ENCODE measurements around the gene FZR1.

FZR1 gene

DNA sequence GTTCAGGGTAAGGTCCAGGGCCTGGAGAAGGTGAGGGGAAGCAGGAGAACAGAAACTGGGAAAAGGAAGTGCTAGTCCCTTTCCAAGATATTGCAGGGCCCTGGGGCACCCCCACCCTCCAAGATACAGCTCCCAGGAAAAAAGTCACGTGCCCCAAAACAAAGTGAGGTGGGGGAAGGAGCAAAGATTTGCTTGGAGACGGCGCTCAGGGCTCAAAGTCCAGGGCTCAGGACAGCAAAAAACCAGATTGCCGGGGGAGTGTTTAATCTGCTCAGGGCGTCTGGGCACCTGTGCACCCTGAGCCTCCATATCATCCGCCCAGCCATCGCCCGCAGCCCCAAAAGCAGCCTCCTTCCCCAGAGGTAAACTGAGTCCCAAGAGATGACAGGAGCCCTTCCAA, 32.1 kb upstream of the FZR1 start:
- DNase-seq: no peak

DNA sequence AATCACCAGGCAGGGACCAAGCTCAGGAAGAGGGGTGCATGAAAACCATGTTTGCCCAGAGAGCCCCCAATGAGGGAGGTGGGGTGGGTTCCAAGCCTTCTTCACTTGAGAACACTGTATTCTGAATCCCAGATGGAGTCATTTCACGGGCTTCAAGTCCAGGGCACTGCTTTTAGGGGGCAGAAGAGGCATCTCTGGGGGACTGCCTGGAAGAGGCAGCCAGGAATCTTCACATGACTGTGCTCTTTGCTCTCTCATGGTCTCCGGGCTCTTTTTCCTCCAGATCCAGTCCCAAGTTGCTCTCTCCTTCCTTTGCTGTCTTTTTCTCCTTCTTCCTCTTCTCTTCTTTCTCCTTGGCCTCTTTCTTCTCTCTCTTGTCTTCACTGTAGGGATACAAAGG, 31.5 kb upstream of the FZR1 start:
- no peak for DNase-seq

DNA sequence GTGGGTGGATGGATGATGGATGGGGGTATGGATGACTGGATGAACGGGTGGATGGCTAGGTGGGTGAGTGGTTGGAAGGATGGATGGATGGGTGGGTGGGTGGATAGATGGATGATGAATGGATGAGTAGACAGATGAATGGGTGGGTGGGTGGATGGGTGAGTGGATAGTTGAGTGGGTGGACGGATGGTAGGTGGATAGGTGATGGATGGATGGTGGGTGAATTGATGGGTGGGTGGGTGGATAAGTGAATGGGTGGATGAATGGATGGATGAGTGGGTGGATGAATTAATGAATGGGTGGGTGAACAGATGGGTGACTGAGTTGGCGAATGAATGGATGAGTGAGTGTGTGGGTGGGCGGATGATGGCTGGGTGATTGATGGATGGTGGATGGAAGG, 30.7 kb upstream of the FZR1 start:
- DNase-seq: no peak

DNA sequence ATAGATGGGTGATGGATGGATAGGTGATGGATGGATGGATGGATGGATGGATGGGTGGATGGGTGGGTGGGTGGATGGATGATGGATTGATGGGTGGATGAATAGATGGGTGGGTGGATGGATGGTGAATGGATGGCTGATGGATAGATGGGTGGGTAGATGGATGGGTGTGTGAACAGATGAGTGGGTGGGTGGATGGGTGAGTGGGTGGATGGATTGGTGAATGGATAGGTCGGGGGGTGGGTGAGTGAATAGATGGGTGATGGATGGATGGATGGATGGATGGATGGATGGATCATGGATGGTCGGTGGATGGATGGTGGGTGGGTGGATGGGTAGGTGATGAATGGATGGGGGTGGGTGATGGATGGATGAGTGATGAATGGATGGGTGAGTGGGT, 29.3 kb upstream of the FZR1 start:
- DNase-seq: no peak

DNA sequence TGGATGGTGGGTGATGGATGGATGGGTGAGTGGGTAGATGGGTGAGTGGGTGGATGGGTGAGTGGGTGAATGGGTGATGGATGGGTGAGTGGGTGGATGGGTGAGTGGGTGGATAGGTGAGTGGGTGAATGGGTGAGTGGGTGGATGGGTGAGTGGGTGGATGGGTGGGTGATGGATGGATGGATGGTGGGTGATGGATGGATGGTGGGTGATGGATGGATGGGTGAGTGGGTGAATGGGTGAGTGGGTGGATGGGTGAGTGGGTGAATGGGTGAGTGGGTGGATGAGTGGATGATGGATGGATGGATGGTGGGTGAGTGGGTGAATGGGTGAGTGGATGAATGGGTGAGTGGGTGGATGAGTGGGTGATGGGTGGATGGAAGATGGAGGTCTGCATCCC, 28.6 kb upstream of the FZR1 start:
- DNase-seq: no peak

DNA sequence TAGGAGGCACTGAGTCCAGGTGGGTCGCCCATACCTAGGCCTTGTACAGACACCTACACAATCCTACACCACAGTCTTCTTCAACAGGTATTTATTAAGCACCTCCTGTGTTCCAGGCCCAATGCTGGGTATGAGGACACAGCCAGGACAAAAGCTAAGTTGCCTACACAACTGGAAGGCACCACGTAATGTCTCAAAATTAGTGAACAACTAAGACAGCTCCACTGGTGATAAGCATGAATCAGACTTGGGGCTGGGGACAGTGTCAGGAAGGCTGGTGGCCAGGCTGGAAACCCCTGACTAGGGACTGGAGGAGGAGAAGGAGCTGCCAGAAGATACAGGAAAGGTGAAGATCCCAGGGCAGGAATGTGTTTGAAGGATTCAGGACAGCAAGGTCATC, 28.2 kb upstream of the FZR1 start:
- DNase-seq: no peak

DNA sequence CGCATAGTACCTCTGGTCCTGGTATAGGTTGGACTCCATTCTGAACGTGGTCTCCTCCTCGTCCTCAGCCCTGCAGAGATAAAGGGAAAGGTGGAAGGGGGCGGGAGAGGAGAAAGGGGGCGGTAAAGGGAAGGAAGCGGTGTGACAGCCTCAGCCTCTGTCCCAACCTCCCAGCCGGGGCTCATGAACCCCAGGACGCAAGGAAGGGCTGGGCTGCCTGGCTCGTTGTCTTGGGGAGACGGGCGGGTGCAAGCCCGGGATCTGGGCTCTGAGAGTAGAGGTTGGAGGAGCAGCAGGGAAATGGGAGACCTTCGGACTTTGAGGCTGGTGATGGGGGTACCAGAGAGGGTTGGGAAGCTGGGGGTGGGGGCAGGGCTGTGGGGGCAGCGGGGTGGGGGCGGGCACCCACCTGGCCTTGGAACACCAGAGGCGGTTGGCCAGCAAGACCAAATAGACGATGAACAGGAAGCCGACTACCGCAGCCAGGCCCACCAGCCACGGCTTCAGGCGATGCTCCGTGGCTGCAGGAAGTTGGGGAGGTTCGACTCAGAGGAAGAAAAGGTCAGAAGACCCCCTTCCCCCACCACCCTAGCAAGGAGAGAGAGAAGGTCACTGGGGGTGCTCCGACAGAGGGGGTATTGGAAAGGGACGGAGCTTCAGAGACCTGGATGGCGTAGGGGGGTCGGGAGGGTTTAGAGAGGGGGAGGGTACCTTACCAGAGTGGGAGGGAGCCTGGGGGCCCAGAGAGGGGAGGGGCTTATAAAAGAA, 27.5 kb upstream of the FZR1 start:
- peak in 1 of 2 donors; percentile 6 for DNase-seq

DNA sequence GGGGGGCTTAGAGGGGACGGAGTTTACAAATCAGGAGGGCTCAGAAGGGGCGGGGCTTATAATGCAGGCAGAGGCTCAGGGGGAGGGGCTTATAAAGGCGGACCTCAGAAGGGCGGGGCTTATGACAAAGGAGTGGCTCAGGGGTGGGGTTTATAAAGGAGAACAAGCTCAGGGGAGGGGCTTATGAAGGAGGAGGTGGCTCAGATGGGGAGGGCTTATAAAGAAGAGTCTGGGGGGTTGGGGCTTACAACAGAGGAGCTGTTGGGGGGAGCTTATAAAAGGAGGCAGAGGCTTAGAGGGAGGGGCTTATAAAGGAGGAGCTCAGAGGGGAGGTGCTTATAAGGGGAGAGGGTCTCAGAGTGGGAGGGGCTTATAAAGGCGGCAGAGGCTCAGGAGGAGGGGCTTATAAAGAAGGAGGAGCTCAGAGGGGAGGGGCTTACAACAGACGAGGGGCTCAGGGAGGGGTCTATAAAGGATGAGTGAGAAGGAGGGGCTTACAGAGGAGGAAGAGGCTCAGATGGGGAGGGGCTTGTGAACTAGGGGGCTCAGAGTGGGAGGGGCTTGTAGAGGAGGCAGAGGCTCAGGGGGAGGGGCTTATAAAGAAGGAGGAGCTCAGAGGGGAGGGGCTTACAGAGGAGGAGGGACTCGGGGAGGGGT, 26.8 kb upstream of the FZR1 start:
- DNase-seq: peak; percentile 60 to 65

DNA sequence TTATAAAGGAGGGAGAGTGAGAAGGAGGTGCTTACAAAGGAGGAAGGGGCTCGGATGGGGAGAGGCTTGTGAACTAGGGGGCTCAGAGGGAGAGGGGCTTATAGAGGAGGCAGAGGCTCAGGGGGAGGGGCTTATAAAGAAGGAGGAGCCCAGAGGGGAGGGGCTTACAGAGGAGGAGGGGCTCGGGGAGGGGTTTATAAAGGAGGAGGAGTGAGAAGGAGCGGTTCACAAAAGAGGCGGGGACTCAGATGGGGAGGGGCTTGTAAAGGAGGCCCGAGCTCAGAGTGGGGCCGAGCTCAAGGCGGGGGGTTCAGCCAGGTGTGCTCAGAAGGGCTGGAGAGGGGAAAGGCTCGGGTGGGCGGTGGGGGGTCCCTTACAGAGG, 26.3 kb upstream of the FZR1 start:
- DNase-seq: no peak

DNA sequence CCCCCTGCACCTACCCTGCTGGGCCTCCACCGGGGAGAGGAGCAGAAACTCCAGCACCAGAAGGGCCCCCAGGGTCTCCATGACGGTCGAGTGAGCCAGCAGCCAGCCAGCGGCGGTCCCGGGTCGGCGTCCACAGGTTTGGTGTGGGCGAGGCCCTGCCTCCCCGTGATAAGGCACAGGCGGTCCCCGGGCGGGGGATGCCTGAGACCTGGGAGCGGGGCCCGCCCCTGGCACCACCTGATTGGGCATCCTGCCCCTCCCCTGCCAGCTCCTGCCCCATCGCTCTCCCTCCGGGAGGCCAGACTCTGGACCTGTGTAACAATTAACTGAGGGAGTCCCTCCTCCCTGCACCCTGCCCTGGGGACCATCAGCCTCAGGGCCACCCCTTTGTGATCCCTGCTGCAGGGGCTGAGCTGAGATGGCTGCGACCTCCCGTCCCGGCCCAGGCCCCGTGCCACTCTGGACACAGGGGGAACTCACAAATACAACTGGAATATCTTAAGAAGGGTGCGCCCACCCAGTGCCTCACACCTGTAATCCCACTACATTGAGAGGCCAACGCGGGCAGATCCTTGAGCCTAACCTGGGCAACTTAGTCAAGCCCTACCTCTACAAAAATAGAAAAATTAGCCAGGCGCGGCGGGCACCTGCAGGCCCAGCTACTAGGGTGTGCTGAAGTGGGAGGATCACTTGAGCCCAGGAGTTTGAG, 25.6 kb upstream of the FZR1 start, which contains the start of gene SMIM24:
TSS of gene SMIM24 (minus strand) at position 143 of the 709 bp plus-strand sequence. CDS start at position 81, 62 bp downstream.
- DNase-seq: no peak

DNA sequence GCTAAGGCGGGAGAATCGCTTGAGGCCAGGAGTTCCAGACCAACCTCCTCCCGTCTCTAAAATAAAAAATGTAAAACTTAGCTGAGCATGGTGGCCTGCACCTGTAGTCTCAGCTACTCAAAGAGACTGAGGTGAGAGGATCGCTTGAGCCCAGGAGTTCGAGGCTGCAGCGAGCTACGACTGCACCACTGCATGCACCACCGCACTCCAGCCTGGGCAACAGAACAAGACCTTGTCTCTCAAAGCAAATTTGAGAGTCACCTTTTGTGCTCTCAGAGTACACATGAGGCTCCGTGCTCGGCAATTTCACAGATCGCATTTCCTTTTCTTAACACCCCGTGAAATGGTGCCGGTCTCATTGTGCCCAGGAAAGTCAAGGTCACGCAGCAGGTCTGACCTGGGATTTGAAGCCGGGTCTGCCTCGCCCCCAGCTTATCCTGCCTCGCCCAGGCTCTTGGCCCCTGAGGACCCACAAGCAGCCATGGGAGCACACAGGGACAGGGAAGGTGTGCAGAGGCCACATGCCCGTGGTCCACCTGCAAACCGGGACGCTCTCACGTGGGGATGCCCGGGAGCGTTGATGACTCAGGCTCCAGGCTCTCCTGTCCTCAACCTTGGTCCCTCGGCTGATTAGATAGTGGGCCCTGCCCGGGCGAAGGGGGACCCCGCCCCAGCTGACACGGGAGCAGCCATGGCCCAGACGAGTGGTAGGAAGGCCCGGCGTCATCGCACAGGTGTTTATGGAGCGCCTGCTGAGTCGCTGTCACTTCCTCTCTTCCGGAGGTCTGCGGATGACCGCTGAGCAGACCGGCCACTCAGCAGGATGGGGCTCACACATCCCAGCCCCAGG, 24.6 kb upstream of the FZR1 start:
- DNase-seq: no peak

DNA sequence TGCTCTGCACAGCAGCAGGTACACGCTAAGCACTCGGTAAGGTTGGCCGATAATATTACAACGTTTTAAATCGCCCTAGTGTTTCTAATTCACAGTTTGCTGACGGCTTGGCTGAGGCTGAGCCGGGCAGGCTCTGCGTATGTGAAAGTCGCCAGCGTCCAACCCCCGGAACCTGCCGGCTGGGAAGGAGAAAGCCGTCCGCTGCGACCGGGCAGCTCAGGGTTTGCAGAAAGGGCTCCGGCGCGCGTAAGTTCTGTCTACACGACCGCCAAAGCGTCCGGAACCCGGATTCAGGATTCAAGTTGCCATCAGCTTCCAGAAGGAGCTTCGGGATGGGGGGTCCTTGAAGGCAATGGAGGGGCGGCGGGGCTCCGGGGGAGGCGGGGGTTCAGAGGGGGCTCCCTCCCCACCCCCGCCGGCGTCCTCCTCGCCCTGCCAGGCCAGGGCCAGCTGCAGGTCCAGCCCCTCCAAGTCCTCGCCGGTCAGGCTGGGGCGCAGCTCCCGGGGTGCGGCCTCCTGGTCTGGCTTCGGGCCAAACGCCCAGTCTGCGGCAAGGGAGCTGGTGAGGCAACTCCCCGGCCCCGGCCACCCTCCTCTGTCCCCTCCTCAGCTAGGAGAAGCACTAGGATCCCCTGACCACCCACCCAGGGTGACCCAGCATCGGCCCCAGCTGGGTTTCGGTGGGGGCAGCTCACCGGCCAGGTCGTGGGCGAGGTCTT, 23.4 kb upstream of the FZR1 start:
- no peak for DNase-seq

DNA sequence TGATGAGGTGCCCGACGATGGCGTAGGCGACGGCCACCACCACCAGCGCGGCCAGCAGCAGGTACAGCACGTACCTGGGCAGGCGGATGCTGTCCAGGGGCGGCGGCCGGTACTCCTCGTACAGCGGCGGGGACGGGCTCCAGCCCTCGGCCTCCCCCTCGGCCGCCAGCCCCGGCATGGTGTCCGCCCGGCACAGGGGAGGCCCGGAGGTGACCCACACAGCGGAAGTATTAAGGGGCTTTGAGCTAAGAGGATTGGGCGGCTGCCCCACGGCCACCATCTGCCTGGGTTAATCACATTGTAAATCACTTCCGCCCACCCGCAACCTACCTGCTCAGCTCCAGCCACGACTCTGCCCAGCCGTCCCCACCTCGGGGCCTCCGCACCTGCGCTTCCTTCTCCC, 22.9 kb upstream of the FZR1 start, which contains the start of gene SMIM44:
TSS of gene SMIM44 (minus strand) at position 216 of the 403 bp plus-strand sequence. CDS start at position 178, 38 bp downstream.
- DNase-seq: no peak

DNA sequence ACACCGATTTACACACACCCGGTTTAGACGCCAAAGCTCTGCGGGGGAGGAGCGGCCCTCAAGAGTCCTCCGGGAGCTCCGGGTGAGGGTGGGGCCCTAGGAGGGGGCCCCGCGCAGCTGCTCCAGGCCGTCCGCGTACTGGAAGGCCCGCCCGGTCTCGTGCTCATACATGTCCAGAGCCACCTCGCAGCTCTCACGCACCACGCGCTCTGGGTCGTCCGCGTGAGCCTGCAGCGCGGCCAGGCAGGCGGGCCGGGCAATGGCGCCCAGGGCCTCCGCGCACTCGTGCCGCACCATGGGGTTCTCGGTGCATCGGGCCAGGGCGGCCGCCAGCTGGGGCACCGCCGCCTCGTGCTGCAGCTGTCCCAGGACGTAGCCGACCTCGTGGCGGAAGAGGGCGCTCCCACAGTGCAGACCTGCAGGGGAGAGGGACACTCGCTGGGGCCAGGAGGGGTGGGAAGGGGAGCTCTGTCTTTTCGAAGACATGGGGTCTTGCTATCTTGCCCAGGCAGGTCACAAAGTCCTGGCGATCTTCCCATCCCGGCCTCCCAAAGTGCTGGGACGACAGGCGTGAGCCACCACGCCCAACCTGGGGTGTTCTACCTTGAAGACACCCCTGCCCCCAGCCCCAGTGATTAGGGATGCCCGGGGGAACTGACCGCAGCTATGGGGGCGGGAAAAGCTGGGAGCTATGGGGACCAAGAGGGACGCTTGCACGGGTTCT, 14.6 kb upstream of the FZR1 start:
- DNase-seq: no peak

DNA sequence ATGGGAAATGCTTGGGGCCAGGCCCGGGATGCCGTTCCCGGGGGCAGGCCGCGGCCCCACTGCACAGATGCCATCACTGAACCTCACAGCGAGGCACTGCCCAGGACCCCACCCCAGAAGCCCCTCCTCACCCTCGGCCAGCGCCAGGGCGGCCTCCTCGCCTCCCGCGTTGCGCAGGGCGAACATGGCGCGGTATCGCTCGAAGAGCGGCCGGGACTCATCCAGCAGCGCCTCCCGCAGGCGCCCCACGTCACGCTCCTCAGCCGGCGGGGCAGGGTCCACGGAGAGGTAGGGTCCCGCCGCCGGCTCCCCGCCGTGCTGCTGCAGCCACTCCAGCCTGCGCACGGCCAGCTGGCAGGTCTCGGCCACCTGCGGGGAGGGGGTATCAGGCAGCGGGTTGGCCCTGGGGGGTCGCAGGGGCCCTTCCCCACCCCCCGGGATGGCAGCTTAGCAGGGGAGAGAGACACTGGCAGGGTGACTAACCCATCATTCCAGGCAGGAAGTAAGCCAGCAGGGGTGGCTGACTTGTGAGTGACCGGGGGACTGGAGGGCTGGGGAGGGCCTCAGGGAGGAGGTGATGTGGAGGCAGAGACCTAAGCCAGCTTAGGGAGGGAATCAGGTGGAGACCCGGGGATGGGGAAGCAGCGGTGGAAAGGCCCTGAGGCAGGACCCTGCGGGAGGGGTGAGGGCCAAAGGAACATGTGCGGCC, 13.8 kb upstream of the FZR1 start:
- no peak for DNase-seq

DNA sequence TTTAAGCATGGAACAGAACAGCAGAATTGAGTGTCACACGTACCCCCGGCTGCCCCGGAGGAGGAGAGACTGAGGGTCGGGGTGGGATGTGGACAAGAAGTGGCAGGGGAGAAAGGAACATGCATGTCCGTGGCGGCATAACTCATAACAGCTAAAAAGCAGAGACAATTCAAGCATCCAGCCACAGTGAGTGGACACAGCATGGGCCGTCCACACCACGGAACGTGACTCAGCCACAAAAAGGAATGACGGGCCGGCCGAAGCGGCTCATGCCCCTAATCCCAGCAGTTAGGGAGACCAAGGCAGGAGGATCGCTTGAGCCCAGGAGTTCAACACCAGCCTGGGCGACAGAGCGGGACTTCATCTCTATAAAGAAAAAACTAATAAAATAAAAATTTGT, 13.2 kb upstream of the FZR1 start:
- DNase-seq: no peak

DNA sequence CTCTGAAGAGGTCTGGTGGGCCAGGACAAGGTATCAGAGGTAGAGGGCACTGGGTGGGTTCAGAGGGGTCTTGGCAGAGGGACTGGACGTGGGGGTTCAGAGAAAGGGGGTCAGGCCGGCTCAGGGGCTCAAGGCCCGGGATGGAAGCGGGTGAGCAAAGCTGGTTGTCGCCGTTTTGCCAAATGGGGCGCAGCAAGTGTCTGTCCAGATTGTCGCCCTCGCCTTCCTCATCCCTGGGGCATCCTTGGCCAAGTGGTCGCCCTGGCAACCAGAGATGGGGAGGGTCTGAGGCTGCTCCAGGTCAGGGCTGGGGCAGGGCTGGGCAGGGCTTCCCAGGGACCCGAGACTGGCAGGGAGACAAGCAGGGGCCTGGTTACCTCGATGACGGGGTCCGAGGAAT, 12.5 kb upstream of the FZR1 start:
- DNase-seq: no peak

DNA sequence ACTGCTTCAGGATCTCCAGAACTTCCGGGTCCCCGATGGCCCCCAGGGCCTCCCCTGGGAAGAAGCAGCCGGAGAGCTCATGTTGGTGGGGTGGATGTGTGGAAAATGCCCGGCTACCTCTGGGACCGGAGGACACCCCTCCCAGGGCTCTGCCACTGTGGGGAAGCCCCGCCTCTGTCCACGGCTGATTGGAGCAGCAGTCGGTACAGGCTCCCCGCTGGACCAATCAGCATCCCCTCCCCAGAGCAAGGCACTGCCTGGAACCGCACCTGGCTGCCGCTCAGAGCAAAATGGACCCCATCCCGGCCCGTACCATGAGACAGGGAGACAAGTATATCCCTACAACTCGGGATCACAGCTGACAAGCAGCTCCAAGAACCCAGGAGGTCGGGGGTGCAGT, 12.1 kb upstream of the FZR1 start:
- no peak for DNase-seq

DNA sequence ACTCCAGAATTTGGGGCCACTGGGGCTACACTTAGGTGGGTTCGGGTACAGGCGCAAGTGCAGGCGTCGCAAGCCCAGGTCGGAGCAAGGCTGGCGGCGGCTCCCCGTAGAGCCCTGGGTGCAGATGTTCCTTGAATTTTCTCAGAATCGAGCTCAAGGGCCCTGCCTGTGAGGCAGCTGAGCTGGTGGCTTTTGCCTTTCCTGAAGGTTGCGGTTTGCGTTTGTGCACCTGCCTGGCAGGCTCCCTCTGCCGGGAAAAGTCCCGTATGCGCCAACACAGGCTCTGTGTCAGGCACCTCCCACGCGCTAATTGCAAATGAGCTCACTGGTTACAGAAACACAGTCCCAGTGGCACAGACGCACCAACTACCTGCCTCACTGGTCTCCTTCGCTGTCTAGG, 11.6 kb upstream of the FZR1 start:
- no peak for DNase-seq

DNA sequence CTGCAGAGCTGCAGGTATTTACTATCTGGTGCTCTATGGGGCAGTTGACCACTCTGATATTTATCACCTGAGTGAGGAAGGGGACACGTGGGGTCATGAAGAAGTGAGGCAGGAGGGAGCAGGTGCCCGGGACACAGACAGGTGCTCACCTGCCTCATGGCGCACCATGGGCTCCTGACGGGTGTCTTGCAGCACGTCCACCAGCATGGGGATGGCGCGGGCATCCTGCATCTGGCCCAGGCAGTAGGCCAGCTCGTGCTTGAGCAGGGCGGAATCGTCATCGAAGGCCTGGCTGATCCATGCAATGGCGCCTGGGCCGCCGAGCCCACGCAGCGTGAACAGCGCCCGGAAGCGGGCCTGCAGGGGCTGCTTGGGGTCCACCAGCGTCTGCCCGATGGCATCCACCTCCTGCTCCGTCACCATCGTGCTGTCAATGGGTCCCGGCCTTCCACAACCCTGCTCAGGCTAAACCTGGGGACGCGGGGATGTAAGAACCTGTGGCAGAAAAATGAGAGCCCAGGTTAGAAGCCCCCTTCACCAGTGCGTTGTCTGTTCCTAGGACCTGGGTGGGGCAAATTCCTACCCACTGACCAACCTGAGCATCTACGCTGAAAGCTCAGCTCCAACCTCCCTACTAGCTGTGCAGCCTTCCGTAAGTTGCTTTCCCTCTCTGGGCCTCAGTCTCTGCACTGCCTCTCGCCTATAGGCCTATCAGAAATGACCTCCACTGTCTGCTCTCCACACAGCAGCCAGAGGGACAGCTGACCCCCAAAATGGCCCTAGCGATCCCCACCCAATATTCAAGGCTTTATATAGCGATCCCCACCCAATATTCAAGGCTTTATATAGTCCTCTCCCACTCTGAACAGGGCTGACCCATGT, 9.5 kb upstream of the FZR1 start:
- DNase-seq: no peak
